GM21717 (cell line): ENCODE results near the gene LRP11.
"Not testable (repeated sequence)": the region's sequence is repeated elsewhere in the genome, so short reads cannot be mapped to it uniquely, and the experiment has no call there.

ENCODE experiments used
- ATAC-seq: cut with Tn5 transposase; IDR thresholded peaks from one replicate; pipeline ENCODE4 v1.9.1; 2021; ENCODE audit warnings: mild to moderate bottlenecking, moderate library complexity; ENCODE audit not compliant: unreplicated experiment

The LRP11 gene

GRCh38 chr6:149851461-149852110, 12.6 kb downstream of the LRP11 start:
- ATAC-seq, result peak; percentile 14

GRCh38 chr6:149848343-149848742, 15.8 kb downstream of the LRP11 start:
- not testable (repeated sequence) for ATAC-seq

GRCh38 chr6:149847939-149848267, 16.3 kb downstream of the LRP11 start:
- no peak for ATAC-seq

- no peak for ATAC-seq
Measured at GRCh38 chr6:149846321-149846720, 17.8 kb downstream of the LRP11 start.

- no peak for ATAC-seq
Measured at GRCh38 chr6:149845549-149845948, 18.6 kb downstream of the LRP11 start.

- ATAC-seq, result no peak
Measured at GRCh38 chr6:149844480-149844879, 19.7 kb downstream of the LRP11 start.

GRCh38 chr6:149844036-149844435, 20.1 kb downstream of the LRP11 start:
- ATAC-seq, result not testable (repeated sequence)

- ATAC-seq, result no peak
Measured at GRCh38 chr6:149843051-149843633, 21.0 kb downstream of the LRP11 start.

- ATAC-seq, result no peak
Measured at GRCh38 chr6:149842331-149842730, 21.8 kb downstream of the LRP11 start.

GRCh38 chr6:149840345-149841075, 23.6 kb downstream of the LRP11 start:
- ATAC-seq, result no peak

GRCh38 chr6:149834513-149835481, 29.4 kb downstream of the LRP11 start:
- ATAC-seq, result no peak

GRCh38 chr6:149833651-149834050, 30.5 kb downstream of the LRP11 start:
- no peak for ATAC-seq

GRCh38 chr6:149831308-149831820, 32.8 kb downstream of the LRP11 start:
- ATAC-seq, result no peak

- no peak for ATAC-seq
Measured at GRCh38 chr6:149830731-149831307, 33.3 kb downstream of the LRP11 start.

GRCh38 chr6:149825292-149825691, 38.9 kb downstream of the LRP11 start:
- ATAC-seq, result no peak

- ATAC-seq, result no peak
Measured at GRCh38 chr6:149823013-149823412, 41.1 kb downstream of the LRP11 start.

- no peak for ATAC-seq
Measured at GRCh38 chr6:149821492-149821891, 42.7 kb downstream of the LRP11 start.

- ATAC-seq, result no peak
Measured at GRCh38 chr6:149820506-149820905, 43.7 kb downstream of the LRP11 start.

GRCh38 chr6:149815788-149816187, 48.4 kb downstream of the LRP11 start:
- ATAC-seq, result peak; percentile 58

- no peak for ATAC-seq
Measured at GRCh38 chr6:149813351-149813750, 50.8 kb downstream of the LRP11 start.

- ATAC-seq, result no peak
Measured at GRCh38 chr6:149809798-149810197, 54.4 kb downstream of the LRP11 start.
